Measurements from ENCODE around the gene ADAM12.

The ADAM12 gene

DNA sequence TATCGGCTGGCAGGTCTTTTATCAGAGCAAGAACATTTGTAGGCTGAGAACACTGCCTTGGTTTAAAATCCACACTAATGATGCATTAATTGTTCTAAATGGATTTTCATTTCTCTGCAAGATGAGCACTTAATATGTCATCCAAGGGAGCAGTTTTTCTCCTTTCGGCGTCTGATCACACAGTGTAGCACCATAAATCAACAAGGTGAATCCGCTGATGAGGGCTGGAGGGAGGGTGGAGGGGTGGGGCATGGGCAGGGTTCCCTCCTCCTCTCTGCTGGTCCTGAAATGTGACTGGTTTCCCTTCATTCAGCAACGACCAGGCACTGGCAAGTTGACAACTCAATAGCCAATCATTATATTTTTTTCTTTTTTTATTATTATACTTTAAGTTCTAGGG, 45.6 kb downstream of the ADAM12 start:
- H3K4me3 ChIP-seq (replicated peaks; ENCODE audit: low read depth, low read length): no peak overlapping the region
- no peak for DNase-seq (ENCODE audit: extremely low read depth, low read depth)
- TF ChIP-seq CTCF (IDR thresholded peaks at IDR 0.05; ENCODE audit: low read depth, low read length, missing control alignments): no peak

- TF ChIP-seq CTCF (IDR thresholded peaks at IDR 0.05; ENCODE audit: low read depth, low read length, missing control alignments): no peak
- DNase-seq (ENCODE audit: extremely low read depth, low read depth): no peak
- H3K4me3 ChIP-seq (replicated peaks; ENCODE audit: low read depth, low read length): no peak overlapping the region
Measured at GRCh38 chr10:126341491-126341890, 46.8 kb downstream of the ADAM12 start.

DNA sequence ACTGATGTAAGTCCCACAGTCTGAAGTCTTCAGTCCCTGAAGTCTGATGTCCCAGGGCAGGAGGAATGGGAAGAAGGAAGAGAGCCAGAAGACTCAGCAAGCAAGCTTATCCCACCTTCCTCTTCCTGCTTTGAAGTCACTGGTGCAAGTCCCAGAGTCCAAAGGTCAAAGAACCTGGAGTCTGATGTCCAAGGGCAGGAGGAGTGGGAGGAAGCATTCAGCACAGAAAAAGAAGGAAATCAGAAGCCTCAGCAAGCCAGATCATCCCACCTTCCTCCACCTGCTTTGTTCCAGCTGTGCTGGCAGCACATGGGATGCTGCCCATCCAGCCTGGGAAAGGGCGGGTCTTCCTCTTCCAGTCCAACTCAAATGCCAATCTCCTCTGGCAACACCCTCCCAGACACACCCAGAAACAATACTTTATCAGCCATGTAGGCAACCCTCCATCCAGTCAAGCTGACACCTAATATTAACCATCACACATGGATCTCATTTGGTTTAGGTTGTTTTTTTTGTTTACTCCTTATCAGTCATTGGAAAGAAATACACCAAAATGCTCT, 50.9 kb downstream of the ADAM12 start:
- no peak for TF ChIP-seq CTCF (IDR thresholded peaks at IDR 0.05; ENCODE audit: low read depth, low read length, missing control alignments)
- no peak for DNase-seq (ENCODE audit: extremely low read depth, low read depth)
- no peak overlapping the region for H3K4me3 ChIP-seq (replicated peaks; ENCODE audit: low read depth, low read length)

- TF ChIP-seq CTCF (IDR thresholded peaks at IDR 0.05; ENCODE audit: low read depth, low read length, missing control alignments): no peak
- no peak for DNase-seq (ENCODE audit: extremely low read depth, low read depth)
- H3K4me3 ChIP-seq (replicated peaks; ENCODE audit: low read depth, low read length): no peak overlapping the region
Measured at GRCh38 chr10:126336801-126337200, 51.5 kb downstream of the ADAM12 start.

GRCh38 chr10:126334272-126334671, 54.0 kb downstream of the ADAM12 start:
- no peak for DNase-seq (ENCODE audit: extremely low read depth, low read depth)
- TF ChIP-seq CTCF (IDR thresholded peaks at IDR 0.05; ENCODE audit: low read depth, low read length, missing control alignments): no peak
- H3K4me3 ChIP-seq (replicated peaks; ENCODE audit: low read depth, low read length): no peak overlapping the region

- TF ChIP-seq CTCF (IDR thresholded peaks at IDR 0.05; ENCODE audit: low read depth, low read length, missing control alignments): no peak
Measured at GRCh38 chr10:126332576-126332975, 55.7 kb downstream of the ADAM12 start.

GRCh38 chr10:126331101-126331500, 57.2 kb downstream of the ADAM12 start:
- no peak overlapping the region for H3K4me3 ChIP-seq (replicated peaks; ENCODE audit: low read depth, low read length)
- no peak for DNase-seq (ENCODE audit: extremely low read depth, low read depth)
- TF ChIP-seq CTCF (IDR thresholded peaks at IDR 0.05; ENCODE audit: low read depth, low read length, missing control alignments): no peak

More at GRCh38 chr10:126332576-126332975, 55.7 kb downstream of the ADAM12 start:
- no peak overlapping the region for H3K4me3 ChIP-seq (replicated peaks; ENCODE audit: low read depth, low read length)
- DNase-seq (ENCODE audit: extremely low read depth, low read depth): no peak
